GM12878 (cell line): ENCODE measurements around the gene RAB4B. TPM values are rescaled to one million over a fixed set of nuclear protein-coding genes. Genes with fewer than 3 reads are reported as not detected.

Experiments
- ATAC-seq: fragments of 200-7000 bp; cut with Tn5 transposase; 3 replicates; pipeline ENCODE4 v1.9.1; 2020; ENCODE audit warnings: mild to moderate bottlenecking, moderate library complexity
- BruUV-seq: library from RNA; stranded (reverse); fragments of 400-500 nt; replicated peaks from 2 replicates; lab custom pipeline; 2021; lab: Mats Ljungman, UMichigan
- CTCF ChIA-PET: fragments of 300-600 bp; sonication (Branson Sonifier 250); formaldehyde crosslinking; extraction: SDS; loops from one replicate; lab custom pipeline; 2021; ENCODE audit warnings: inconsistent platforms; lab: Yijun Ruan, JAX
- POLR2A ChIA-PET: fragments of 350-600 bp; formaldehyde crosslinking; extraction: SDS; loops from one replicate; lab custom pipeline; 2021; ENCODE audit warnings: inconsistent platforms; lab: Charles Lee
- RAD21 ChIA-PET: fragments of 300-600 bp; sonication (Branson Sonifier 250); formaldehyde crosslinking; loops from one replicate; lab custom pipeline; 2023; ENCODE audit warnings: antibody characterized with exemption; ENCODE audit not compliant: unreplicated experiment; lab: Charles Lee
- SMC1A ChIA-PET: fragments of 300-600 bp; sonication (Branson Sonifier 250); formaldehyde crosslinking; loops from one replicate; lab custom pipeline; 2023; ENCODE audit not compliant: unreplicated experiment, uncharacterized antibody; lab: Charles Lee
- DNase-seq: peaks from one replicate; pipeline ENCODE4 v3.0.0-alpha.2; 2011; ENCODE audit warnings: low read depth, low spot score
- FAIRE-seq: peaks from 3 replicates; lab custom pipeline; 2011; peaks lifted over from hg19 to GRCh38; lab: Jason Lieb, UNC
- H2AFZ ChIP-seq: 2 replicates; pipeline ENCODE4 v1.6.0; 2011; ENCODE audit warnings: low read depth, low read length, control low read depth; ENCODE audit not compliant: control insufficient read depth
- H3K27ac ChIP-seq: 2 replicates; pipeline ENCODE4 v1.5.1; 2011; ENCODE audit warnings: control low read depth; ENCODE audit not compliant: control insufficient read depth, insufficient read depth
- H3K27me3 ChIP-seq, 2 experiments: replicated peaks in 1 of 2; 2 replicates each; pipeline versions ENCODE4 v1.6.0 to v1.6.1; 2011; ENCODE audit warnings: low read length in 1 of 2; ENCODE audit not compliant: control insufficient read depth in 2 of 2, insufficient read depth in 2 of 2
- H3K36me3 ChIP-seq, 2 experiments: 2 replicates each; pipeline ENCODE4 v1.5.1; 2011; ENCODE audit warnings: low read length in 1 of 2; ENCODE audit not compliant: control insufficient read depth in 2 of 2, insufficient read depth in 2 of 2
- H3K4me1 ChIP-seq: 2 replicates; pipeline ENCODE4 v1.6.1; 2011; ENCODE audit warnings: mild to moderate bottlenecking, low read length, moderate library complexity, mixed read lengths; ENCODE audit not compliant: control insufficient read depth, insufficient read depth
- H3K4me2 ChIP-seq: 2 replicates; pipeline ENCODE4 v1.6.0; 2011; ENCODE audit warnings: control low read depth; ENCODE audit not compliant: control insufficient read depth, insufficient read depth
- H3K4me3 ChIP-seq: fragments of 200-600 bp; sonication (generic); 2 replicates; pipeline ENCODE4 v1.5.1; 2016
- H3K79me2 ChIP-seq: 2 replicates; pipeline ENCODE4 v1.6.0; 2011; ENCODE audit warnings: low read length; ENCODE audit not compliant: control insufficient read depth, insufficient read depth
- H3K9ac ChIP-seq: 2 replicates; pipeline ENCODE4 v1.8.0; 2011; ENCODE audit warnings: low read length, control low read depth, mixed read lengths; ENCODE audit not compliant: control insufficient read depth, insufficient read depth
- H3K9me3 ChIP-seq: replicated peaks from 3 replicates; pipeline ENCODE4 v1.5.1; 2011; ENCODE audit warnings: mild to moderate bottlenecking, low read length; ENCODE audit not compliant: control insufficient read depth, insufficient read depth
- H4K20me1 ChIP-seq: 2 replicates; pipeline ENCODE4 v1.6.0; 2011; ENCODE audit not compliant: control insufficient read depth, insufficient read depth
- CBX5 ChIP-seq: sonication (generic); IDR thresholded peaks from 2 replicates; pipeline ENCODE4 v1.6.1; 2016; ENCODE audit warnings: low read depth, moderate library complexity, mild to moderate bottlenecking, inconsistent platforms
- CREB1 ChIP-seq: IDR thresholded peaks from 2 replicates; pipeline ENCODE4 v1.6.1; 2012; ENCODE audit warnings: low read depth, mild to moderate bottlenecking, inconsistent platforms
- E2F8 ChIP-seq: fragments of 450-650 bp; IDR thresholded peaks from 2 replicates; pipeline ENCODE4 v1.6.1; 2018; ENCODE audit warnings: mild to moderate bottlenecking, low read depth, moderate library complexity; ENCODE audit not compliant: partially characterized antibody
- ELK1 ChIP-seq: IDR thresholded peaks from 2 replicates; pipeline ENCODE4 v1.6.1; 2012; ENCODE audit warnings: low read depth, low read length, improper control_type of control experiment
- IRF4 ChIP-seq: IDR thresholded peaks from 2 replicates; pipeline ENCODE4 v1.6.1; 2011; ENCODE audit warnings: low read depth, low read length
- KLF5 ChIP-seq: fragments of 450-650 bp; IDR thresholded peaks from 2 replicates; pipeline ENCODE4 v1.6.1; 2014; ENCODE audit warnings: mild to moderate bottlenecking; ENCODE audit not compliant: partially characterized antibody
- LARP7 ChIP-seq: fragments of 450-650 bp; IDR thresholded peaks from 2 replicates; pipeline ENCODE4 v1.6.1; 2017; ENCODE audit warnings: mild to moderate bottlenecking
- NBN ChIP-seq: fragments of 450-650 bp; IDR thresholded peaks from 2 replicates; pipeline ENCODE4 v1.6.1; 2016
- NR2C2 ChIP-seq: IDR thresholded peaks from 2 replicates; pipeline ENCODE4 v1.6.1; 2011; ENCODE audit warnings: borderline replicate concordance, low read depth; ENCODE audit not compliant: control insufficient read depth, insufficient read length
- PAX5 ChIP-seq: IDR thresholded peaks from 2 replicates; pipeline ENCODE4 v1.6.1; 2011; ENCODE audit warnings: low read depth, low read length, borderline replicate concordance
- PKNOX1 ChIP-seq: fragments of 450-650 bp; IDR thresholded peaks from 2 replicates; pipeline ENCODE4 v1.6.1; 2016; ENCODE audit warnings: mild to moderate bottlenecking
- POLR2AphosphoS2 ChIP-seq: IDR thresholded peaks from 2 replicates; pipeline ENCODE4 v1.6.1; 2011; ENCODE audit warnings: low read depth, mild to moderate bottlenecking, low read length, improper control_type of control experiment, moderate library complexity
- RAD21 ChIP-seq: IDR thresholded peaks from 2 replicates; pipeline ENCODE4 v1.6.1; 2011; ENCODE audit warnings: mild to moderate bottlenecking, low read depth, low read length, moderate library complexity; ENCODE audit not compliant: insufficient read depth
- RB1 ChIP-seq: fragments of 450-650 bp; formaldehyde crosslinking; IDR thresholded peaks from 2 replicates; pipeline ENCODE4 v1.6.1; 2017; ENCODE audit warnings: mild to moderate bottlenecking, borderline replicate concordance
- SPI1 ChIP-seq: IDR thresholded peaks from 2 replicates; pipeline ENCODE4 v1.6.1; 2011; ENCODE audit warnings: low read depth, mild to moderate bottlenecking, low read length, moderate library complexity, borderline replicate concordance; ENCODE audit not compliant: insufficient read depth
- SRF ChIP-seq, 2 experiments: IDR thresholded peaks; 2 replicates each; pipeline ENCODE4 v1.6.1; 2011; ENCODE audit warnings: low read depth in 2 of 2, low read length in 2 of 2, mild to moderate bottlenecking in 1 of 2, moderate library complexity in 1 of 2
- WGBS: methylation state at CpG from one replicate; pipeline ENCODE4 v1.1.6; 2016; ENCODE audit warnings: low lambda C conversion rate; ENCODE audit not compliant: insufficient replicate concordance, insufficient coverage; ENCODE audit errors: missing lambda C conversion rate; 5-methylcytosine and 5-hydroxymethylcytosine counted together
- in situ Hi-C: fragments of 300-500 bp; cut with MboI; formaldehyde crosslinking; loops from 9 replicates; pipeline ENCODE4 v1.14.3; 2018; ENCODE audit warnings: mixed read lengths
- intact Hi-C: fragments of 100-400 bp; cut with micrococcal nuclease; formaldehyde crosslinking; loops from one replicate; pipeline ENCODE4 v1.14.2; 2022; ENCODE audit not compliant: unreplicated experiment
- polyA plus RNA-seq, 11 experiments: library from polyadenylated mRNA; depleted of rRNA in 4 of 11; unstranded in 6 of 11; stranded (reverse) in 5 of 11; fragments of >200 nt; fragmentation: Nextera tagmentation in 4 of 11; fragmentation: Illumina TruSeq in 1 of 11; extraction: Ambion mirVana in 4 of 11; extraction: Trizol in 1 of 11; gene quantifications; 1 replicate in 1 of 11; 2 replicates in 10 of 11; pipeline versions ENCODE4 v1.2.1 to v1.2.3, GENCODE V29; 2011 to 2016; ENCODE audit warnings: inconsistent platforms in 2 of 11, missing spikeins in 2 of 11, low read depth in 1 of 11
- total RNA-seq, 4 experiments: library from RNA; depleted of rRNA in 3 of 4; stranded (reverse); fragments of >200 nt in 3 of 4; fragmentation: Illumina TruSeq in 1 of 4; extraction: Trizol in 1 of 4; gene quantifications; 2 replicates each; pipeline versions ENCODE4 v1.2.1 to v1.2.3, GENCODE V29; 2013 to 2021

The RAB4B gene
- total and polyA plus RNA-seq, 10 of the 15 experiments (the other 5 are each of a cell fraction or from before 2014, with no cell fraction given): 0.60 to 51.5 (median 27.7) TPM

- Histone ChIP-seq H3K4me2 (peak overlapping the region; percentile 88), H4K20me1 (peaks cover 15% of the 10 kb centered on the region), H3K4me1 (peaks cover 51% of the 10 kb centered on the region), H2AFZ (peak overlapping the region; percentile 45), H3K9ac (peak overlapping the region; percentile 84), H3K79me2 (peaks cover 54% of the 10 kb centered on the region), H3K9me3 (no peaks in the 10 kb centered on the region), H3K27ac (peak overlapping the region; percentile 91), H3K4me3 (peak overlapping the region; percentile 98), H3K27me3 (no peaks in the 10 kb centered on the region), H3K36me3 (peaks cover 7 to 11% of the 10 kb centered on the region in 2 experiments; a peak in 3 of 4 replicates)
- intact Hi-C loops (loop anchor here (2.0 kb wide), 2 partner anchors 83 to 463 kb away; partner anchors contain the start of genes COQ8B and ITPKC), in situ Hi-C loops (no loop called here)
- CTCF ChIA-PET: interaction anchor here (1.1 kb wide), 1 partner anchor 47 kb away, joined by 3 read pairs; no protein-coding TSS in a partner anchor
- RAD21 ChIA-PET: interaction anchor here (1.2 to 4.6 kb wide), 7 partner anchors 22 to 137 kb away, joined by 5 to 56 read pairs (median 8); partner anchors contain the start of genes ACTMAP, RAB4B and SNRPA
- WGBS: under 1% methylated on average over 25 of the region's 40 CpGs
- DNase-seq (no peak), FAIRE-seq (no peak), ATAC-seq (peak; percentile 11)
- POLR2A ChIA-PET: interaction anchor here (0.7 to 4.3 kb wide), 7 partner anchors 21 to 84 kb away, joined by 3 to 83 read pairs (median 6); partner anchors contain the start of genes ACTMAP, COQ8B, RAB4B and SNRPA
- no TSS peak for BruUV-seq
- SMC1A ChIA-PET: interaction anchor here (2.3 to 5.3 kb wide), 2 partner anchors 22 to 48 kb away, joined by 21 to 39 read pairs; partner anchors contain the start of genes ACTMAP, RAB4B and SNRPA
- TF ChIP-seq SRF (IDR thresholded peaks at IDR 0.05; ENCODE audit: low read depth in 2 of 2, low read length in 2 of 2) (no peak), E2F8 (no peak), KLF5 (no peak), ELK1 (no peak), SPI1 (no peak), RAD21 (no peak), PKNOX1 (no peak), CREB1 (no peak), RB1 (no peak), NBN (0 out of 2 replicates have a peak, but pooled peaks have one; percentile 17), PAX5 (no peak), CBX5 (no peak), NR2C2 (no peak), LARP7 (0 out of 2 replicates have a peak, but pooled peaks have one; percentile 39), POLR2AphosphoS2 (0 out of 2 replicates have a peak, but pooled peaks have one; percentile 18), IRF4 (no peak)
Observed at GRCh38 chr19:40799558-40800338, 21.7 kb downstream of the RAB4B start.
